ENCODE data around the gene INPP5A. TPM values are rescaled to one million over a fixed set of nuclear protein-coding genes. Genes with fewer than 3 reads are reported as not detected.

Gene INPP5A
- total and polyA plus RNA-seq, 9 of the 15 experiments (the other 6 are each of a cell fraction or from before 2014, with no cell fraction given) = 0.66 to 11.6 (median 7.7) TPM

GRCh38 chr10:132647424-132647823 lies 109.8 kb downstream of the INPP5A start:
- Histone ChIP-seq H3K27ac (ENCODE audit: extremely low read depth, low read depth, low read length) (no peak overlapping the region), H2AFZ (ENCODE audit: low read depth, low read length) (no peak overlapping the region), H3K9me3 (replicated peaks; ENCODE audit: control insufficient read depth, insufficient read depth, low read depth, low read length) (no peaks in the 10 kb centered on the region), H3K4me3 (no peak overlapping the region), H3K9ac (ENCODE audit: insufficient read depth in 1 of 2, low read depth in 2 of 2, low read length in 2 of 2) (no peak overlapping the region), H3K27me3 (ENCODE audit: control insufficient read depth in 2 of 2, insufficient read depth in 2 of 2, low read length in 2 of 2) (no peaks in the 10 kb centered on the region), H3K4me1 (replicated peaks in 1 of 2; ENCODE audit: control insufficient read depth in 2 of 2, insufficient read depth in 2 of 2, low read length in 2 of 2) (peaks cover 0 to 3% of the 10 kb centered on the region in 2 experiments; a peak in 2 of 5 replicates), H3K79me2 (ENCODE audit: control insufficient read depth, insufficient read depth, low read length) (no peaks in the 10 kb centered on the region), H3K9me1 (ENCODE audit: control insufficient read depth, insufficient read depth, low read length) (no peaks in the 10 kb centered on the region), H4K20me1 (replicated peaks; ENCODE audit: control insufficient read depth, insufficient read depth, low read length) (no peaks in the 10 kb centered on the region), H3K4me2 (ENCODE audit: insufficient read depth, low read length) (no peak overlapping the region), H3K36me3 (ENCODE audit: control insufficient read depth, insufficient read depth, low read length) (no peaks in the 10 kb centered on the region)
- 56% methylated on average over 7 of the region's 13 CpGs for WGBS (ENCODE audit: insufficient coverage, low coverage, missing lambda C conversion rate)
- intact Hi-C loops (cut with micrococcal nuclease) (no loop called here), in situ Hi-C loops (cut with MboI) (no loop called here)
- CTCF ChIA-PET (ENCODE audit: low intra/inter-chr PET ratio) = no interaction called here
- POLR2A ChIA-PET = no interaction called here
- no peak for ATAC-seq
- no peak for FAIRE-seq
- no peak for DNase-seq (ENCODE audit: extremely low read depth in 1 of 4, low spot score in 3 of 4)
- BruUV-seq (replicated peaks) = no TSS peak
- TF ChIP-seq ZEB2 (IDR thresholded peaks at IDR 0.05) (no peak), CREM (IDR thresholded peaks at IDR 0.05; ENCODE audit: low read depth) (no peak), HMGXB4 (CRISPR knock-in tag; IDR thresholded peaks at IDR 0.05) (no peak), ETS2 (tag; IDR thresholded peaks at IDR 0.05; ENCODE audit: borderline replicate concordance, poor library complexity, severe bottlenecking) (no peak), ARNT (IDR thresholded peaks at IDR 0.05) (no peak), ZNF133 (CRISPR knock-in tag; IDR thresholded peaks at IDR 0.05) (no peak), E2F8 (IDR thresholded peaks at IDR 0.05; ENCODE audit: low read depth, partially characterized antibody) (no peak), MED1 (CRISPR knock-in tag; IDR thresholded peaks at IDR 0.05; ENCODE audit: borderline replicate concordance) (no peak), HEY1 (CRISPR knock-in tag; IDR thresholded peaks at IDR 0.05; ENCODE audit: borderline replicate concordance) (no peak), AFF1 (IDR thresholded peaks at IDR 0.05; ENCODE audit: low read depth in 1 of 2, partially characterized antibody in 2 of 2) (no peak), DDX20 (tag; IDR thresholded peaks at IDR 0.05; ENCODE audit: low read depth) (no peak)

All from K562 (cell line).